Fibroblast of lung (primary cell): ENCODE measurements around the gene EPHA8. TPM values are rescaled to one million over a fixed set of nuclear protein-coding genes. Genes with fewer than 3 reads are reported as not detected.

ENCODE experiments used
- DNase-seq, 2 donors: peaks; one replicate each; pipeline versions ENCODE4 v3.0.0 to v3.0.0-alpha.2; 2010; ENCODE audit warnings: low read depth in 2 of 2
- H2AFZ ChIP-seq: 2 replicates; pipeline ENCODE4 v1.5.1; 2012; ENCODE audit warnings: low read length, control low read depth, inconsistent platforms
- H3K27ac ChIP-seq: 2 replicates; pipeline ENCODE4 v1.5.1; 2011; ENCODE audit warnings: low read length, control low read depth; ENCODE audit not compliant: insufficient read depth
- H3K27me3 ChIP-seq: 2 replicates; pipeline ENCODE4 v1.5.1; 2011; ENCODE audit warnings: mild to moderate bottlenecking, low read length; ENCODE audit not compliant: control insufficient read depth, insufficient read depth
- H3K36me3 ChIP-seq: 2 replicates; pipeline ENCODE4 v1.5.1; 2011; ENCODE audit warnings: low read length; ENCODE audit not compliant: control insufficient read depth, insufficient read depth
- H3K4me1 ChIP-seq: 2 replicates; pipeline ENCODE4 v1.5.1; 2011; ENCODE audit warnings: low read length; ENCODE audit not compliant: control insufficient read depth, insufficient read depth; ENCODE audit errors: extremely low read depth
- H3K4me2 ChIP-seq: 2 replicates; pipeline ENCODE4 v1.5.1; 2011; ENCODE audit warnings: low read length, control low read depth; ENCODE audit not compliant: insufficient read depth; ENCODE audit errors: extremely low read depth
- H3K4me3 ChIP-seq, 4 experiments: fragments of 200-600 bp in 1 of 4; sonication (generic) in 1 of 4; replicated peaks in 1 of 4; 2 replicates each; pipeline ENCODE4 v1.5.1; 2011 to 2016; ENCODE audit warnings: low read length in 4 of 4, low read depth in 3 of 4, mild to moderate bottlenecking in 3 of 4, control low read depth in 2 of 4, inconsistent platforms in 1 of 4, mixed read lengths in 1 of 4; ENCODE audit not compliant: insufficient read depth in 1 of 4; ENCODE audit errors: control extremely low read depth in 1 of 4
- H3K79me2 ChIP-seq: 2 replicates; pipeline ENCODE4 v1.5.1; 2012; ENCODE audit warnings: mild to moderate bottlenecking, low read length, inconsistent platforms; ENCODE audit not compliant: control insufficient read depth, insufficient read depth
- H3K9ac ChIP-seq: 2 replicates; pipeline ENCODE4 v1.5.1; 2011; ENCODE audit warnings: mild to moderate bottlenecking, low read length, control low read depth; ENCODE audit not compliant: insufficient read depth
- H3K9me3 ChIP-seq: 2 replicates; pipeline ENCODE4 v1.5.1; 2012; ENCODE audit warnings: low read depth, low read length; ENCODE audit not compliant: control insufficient read depth, insufficient read depth
- H4K20me1 ChIP-seq: 2 replicates; pipeline ENCODE4 v1.5.1; 2011; ENCODE audit warnings: low read length; ENCODE audit not compliant: control insufficient read depth, insufficient read depth; ENCODE audit errors: extremely low read depth
- CTCF ChIP-seq, 2 donors: IDR thresholded peaks in 1 of 2; conservative IDR thresholded peaks in 1 of 2; 1 replicate in 1 of 2; 2 replicates in 1 of 2; pipeline ENCODE4 v1.5.1; 2011 to 2012; ENCODE audit warnings: low read length in 2 of 2, control low read depth in 1 of 2, inconsistent platforms in 1 of 2, low read depth in 1 of 2, mild to moderate bottlenecking in 1 of 2
- EZH2 ChIP-seq: IDR thresholded peaks from 2 replicates; pipeline ENCODE4 v1.5.1; 2012; ENCODE audit warnings: low read length, control low read depth, mild to moderate bottlenecking; ENCODE audit errors: missing control alignments
- polyA plus RNA-seq, 2 donors: library from polyadenylated mRNA; depleted of rRNA in 1 of 2; stranded (reverse) in 1 of 2; unstranded in 1 of 2; fragments of >200 nt; gene quantifications; 2 replicates each; pipeline ENCODE4 v1.2.1, GENCODE V29; 2011 to 2012; ENCODE audit warnings: missing spikeins in 1 of 2
- total RNA-seq: library from RNA; depleted of rRNA; stranded (reverse); fragments of >200 nt; gene quantifications from 2 replicates; pipeline ENCODE4 v1.2.1, GENCODE V29; 2014

Gene EPHA8
- total and polyA plus RNA-seq, 2 donors (not counting 1 experiment from before 2014, with no cell fraction given), result not detected

GRCh38 chr1:22567994-22568393, 4.7 kb downstream of the EPHA8 start:
- no peaks in the 10 kb centered on the region for H4K20me1 ChIP-seq
- H3K4me3 ChIP-seq, result no peak overlapping the region
- H3K9ac ChIP-seq, result no peak overlapping the region
- no peak overlapping the region for H3K4me2 ChIP-seq
- TF ChIP-seq CTCF (conservative IDR thresholded peaks at IDR 0.05 in 1 of 2, IDR thresholded peaks at IDR 0.05 in 1 of 2; ENCODE audit: low read depth in 1 of 2, low read length in 2 of 2) (no peak), EZH2 (no peak)
- H3K79me2 ChIP-seq, result no peaks in the 10 kb centered on the region
- peaks cover 13% of the 10 kb centered on the region for H3K27me3 ChIP-seq
- H3K4me1 ChIP-seq, result no peaks in the 10 kb centered on the region
- no peak overlapping the region for H3K27ac ChIP-seq
- no peaks in the 10 kb centered on the region for H3K36me3 ChIP-seq
- no peak for DNase-seq
- H3K9me3 ChIP-seq, result no peaks in the 10 kb centered on the region
- H2AFZ ChIP-seq, result no peak overlapping the region

GRCh38 chr1:22569269-22569668, 6.0 kb downstream of the EPHA8 start:
- Histone ChIP-seq H3K27me3 (peaks cover 9% of the 10 kb centered on the region), H3K79me2 (no peaks in the 10 kb centered on the region), H3K4me1 (no peaks in the 10 kb centered on the region), H3K4me3 (no peak overlapping the region), H3K36me3 (no peaks in the 10 kb centered on the region), H3K4me2 (no peak overlapping the region), H3K9ac (no peak overlapping the region), H3K9me3 (no peaks in the 10 kb centered on the region), H2AFZ (no peak overlapping the region), H3K27ac (no peak overlapping the region), H4K20me1 (no peaks in the 10 kb centered on the region)
- no peak for DNase-seq
- no peak for TF ChIP-seq EZH2
- no peak for TF ChIP-seq CTCF (conservative IDR thresholded peaks at IDR 0.05 in 1 of 2, IDR thresholded peaks at IDR 0.05 in 1 of 2; ENCODE audit: low read depth in 1 of 2, low read length in 2 of 2)

GRCh38 chr1:22570140-22570909, 7.0 kb downstream of the EPHA8 start:
- no peak for DNase-seq
- Histone ChIP-seq H3K36me3 (no peaks in the 10 kb centered on the region), H2AFZ (no peak overlapping the region), H3K9me3 (no peaks in the 10 kb centered on the region), H3K27me3 (no peaks in the 10 kb centered on the region), H4K20me1 (no peaks in the 10 kb centered on the region), H3K27ac (no peak overlapping the region), H3K4me3 (no peak overlapping the region), H3K79me2 (no peaks in the 10 kb centered on the region), H3K4me2 (no peak overlapping the region), H3K9ac (no peak overlapping the region), H3K4me1 (no peaks in the 10 kb centered on the region)
- no peak for TF ChIP-seq EZH2
